ENCODE results near the gene CEP63. TPM values are rescaled to one million over a fixed set of nuclear protein-coding genes. Genes with fewer than 3 reads are reported as not detected.
"Not testable (repeated sequence)": the region's sequence is repeated elsewhere in the genome, so short reads cannot be mapped to it uniquely, and the experiment has no call there.

Gene CEP63
- total RNA-seq, 1 donor = 15.9 TPM

DNA sequence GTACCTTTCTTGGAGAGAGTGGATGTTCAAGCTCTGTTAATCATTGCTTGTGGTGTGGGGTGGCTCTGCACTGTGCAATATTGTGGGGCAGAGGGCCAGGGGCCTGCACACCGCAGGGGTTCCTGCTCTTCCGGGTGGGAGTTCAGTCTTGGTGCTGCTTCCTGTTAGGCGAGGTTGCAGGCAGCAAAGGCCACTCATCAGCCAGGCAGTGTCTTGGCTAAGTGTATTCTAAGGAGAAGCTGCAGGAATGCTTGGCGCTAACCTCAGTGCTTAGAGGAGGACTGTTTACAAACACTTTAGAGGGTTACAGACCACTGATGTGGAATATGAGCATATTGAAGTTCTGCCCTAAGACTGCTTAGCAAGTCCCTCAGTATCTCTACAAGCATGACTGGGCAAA lies 81.7 kb downstream of the CEP63 start:
- no peak for DNase-seq (ENCODE audit: low read depth in 2 of 3, low spot score in 2 of 3)

DNA sequence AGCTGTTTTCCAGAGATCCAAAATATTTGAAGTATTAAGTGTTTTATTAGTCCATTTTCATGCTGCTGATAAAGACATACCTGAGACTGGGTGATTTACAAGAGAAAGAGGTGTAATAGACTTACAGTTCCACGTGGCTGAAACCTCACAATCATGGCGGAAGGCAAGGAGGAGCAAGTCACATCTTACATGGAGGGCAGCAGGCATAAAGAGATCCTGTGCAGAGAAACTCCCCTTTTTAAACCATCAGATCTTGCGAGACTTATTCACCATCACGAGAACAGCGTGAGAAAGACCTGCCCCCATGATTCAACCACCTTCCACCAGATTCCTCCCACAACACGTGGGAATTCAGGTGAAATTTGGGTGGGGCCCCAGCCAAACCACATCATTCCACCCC lies 82.9 kb downstream of the CEP63 start:
- no peak for DNase-seq (ENCODE audit: low read depth in 2 of 3, low spot score in 2 of 3)

- not testable (repeated sequence) for DNase-seq (ENCODE audit: low read depth in 2 of 3, low spot score in 2 of 3)
Measured at GRCh38 chr3:134569899-134570298, 84.0 kb downstream of the CEP63 start.

- DNase-seq (ENCODE audit: low read depth in 2 of 3, low spot score in 2 of 3) = no peak
Measured at GRCh38 chr3:134576426-134576825, 90.6 kb downstream of the CEP63 start.

DNA sequence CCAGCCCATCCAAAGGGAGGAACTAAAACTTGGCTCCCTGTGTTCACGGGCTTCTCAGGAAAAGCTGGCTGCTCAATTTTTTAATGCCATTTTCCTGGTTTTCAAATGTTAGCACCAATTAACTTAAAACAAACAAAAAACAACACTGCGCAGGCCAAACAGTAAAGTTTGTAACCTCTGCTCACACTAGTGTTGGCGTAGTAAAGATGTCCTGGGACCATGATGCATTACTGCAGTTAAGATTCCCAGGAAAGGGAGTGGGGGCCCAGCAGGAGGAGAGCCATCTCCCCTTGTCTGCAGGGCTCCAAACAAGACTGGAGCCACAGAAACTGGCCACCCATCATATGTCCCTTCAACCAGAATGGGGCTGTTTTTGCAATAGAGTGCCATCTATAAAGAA lies 91.0 kb downstream of the CEP63 start:
- no peak for DNase-seq (ENCODE audit: low read depth in 2 of 3, low spot score in 2 of 3)

DNA sequence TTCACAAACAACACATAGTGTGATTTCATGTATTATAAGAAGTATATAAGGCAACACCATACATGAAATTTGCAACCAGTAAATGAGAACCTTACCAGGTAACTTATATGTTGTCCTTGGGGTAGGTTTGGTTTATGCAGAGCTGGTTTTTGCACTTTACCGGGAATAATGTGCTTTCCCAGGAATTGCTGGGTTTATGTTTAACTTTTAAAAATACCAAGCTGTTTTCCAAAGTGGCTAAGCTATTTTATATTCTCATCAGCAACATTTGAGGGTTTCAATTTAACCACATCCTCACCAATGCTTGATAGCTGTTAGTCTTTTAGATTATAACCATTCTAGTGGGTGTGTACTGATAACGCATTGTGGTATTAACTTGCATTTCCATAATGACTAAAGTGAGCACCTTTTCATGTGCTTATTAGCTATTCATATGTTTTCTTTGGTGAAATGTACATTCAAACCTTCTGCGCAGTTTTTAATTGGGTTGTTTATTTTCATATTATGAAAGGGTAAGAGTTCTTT lies 93.3 kb downstream of the CEP63 start:
- no peak for DNase-seq (ENCODE audit: low read depth in 2 of 3, low spot score in 2 of 3)

DNA sequence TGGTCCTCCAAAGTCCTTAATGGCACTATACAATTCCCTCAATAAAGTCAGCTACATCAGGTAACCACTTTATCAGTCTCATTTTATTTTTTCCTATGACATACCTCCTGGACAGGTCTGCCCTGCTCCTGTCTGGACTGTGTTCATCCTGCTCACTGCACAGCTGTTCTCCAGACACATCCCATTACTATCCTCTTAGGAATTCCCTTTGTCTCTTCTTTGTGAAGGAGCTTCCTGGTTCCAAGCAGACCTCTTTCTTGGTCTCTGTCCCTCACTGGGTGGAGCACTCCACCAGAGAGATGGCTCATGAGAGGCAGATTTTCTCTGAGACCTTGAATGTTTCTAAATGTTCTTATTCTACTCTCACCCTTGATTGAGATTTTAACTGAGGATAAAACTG lies 104.9 kb downstream of the CEP63 start:
- DNase-seq (ENCODE audit: low read depth in 2 of 3, low spot score in 2 of 3) = no peak

GRCh38 chr3:134592806-134593205 lies 106.9 kb downstream of the CEP63 start:
- no peak for DNase-seq (ENCODE audit: low read depth in 2 of 3, low spot score in 2 of 3)

GRCh38 chr3:134594331-134594741 lies 108.5 kb downstream of the CEP63 start:
- DNase-seq (ENCODE audit: low read depth in 2 of 3, low spot score in 2 of 3) = no peak

- not testable (repeated sequence) for DNase-seq (ENCODE audit: low read depth in 2 of 3, low spot score in 2 of 3)
Measured at GRCh38 chr3:134594986-134595385, 109.1 kb downstream of the CEP63 start.

DNA sequence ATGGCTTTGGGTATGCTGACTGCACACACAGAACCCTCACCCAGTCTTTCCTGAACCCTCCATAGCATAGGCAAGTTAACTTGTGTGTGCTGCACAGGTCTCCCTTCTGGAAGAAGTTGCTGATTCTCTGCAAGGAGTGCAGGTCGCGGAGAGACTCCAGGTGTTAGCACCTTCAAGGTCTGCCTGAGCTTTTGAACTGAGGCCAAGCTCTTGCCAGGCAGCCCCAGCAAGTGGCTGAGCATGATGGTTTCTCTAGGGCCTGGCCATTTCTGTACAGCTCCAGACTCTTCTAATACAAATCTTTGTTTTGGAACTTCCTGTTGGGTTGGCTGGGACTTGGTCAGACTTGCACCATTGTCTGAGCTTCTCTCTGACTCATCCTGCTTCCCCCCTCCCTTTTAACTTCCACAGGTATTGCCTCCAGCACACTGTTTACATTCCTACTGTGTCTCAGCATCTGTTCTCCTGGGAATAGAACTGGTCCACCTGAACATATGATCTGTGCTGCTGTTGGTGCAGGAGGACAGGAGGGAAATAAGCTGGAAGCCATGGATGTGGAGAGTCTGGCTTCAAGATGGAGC lies 111.6 kb downstream of the CEP63 start:
- DNase-seq (ENCODE audit: low read depth in 2 of 3, low spot score in 2 of 3) = no peak

DNA sequence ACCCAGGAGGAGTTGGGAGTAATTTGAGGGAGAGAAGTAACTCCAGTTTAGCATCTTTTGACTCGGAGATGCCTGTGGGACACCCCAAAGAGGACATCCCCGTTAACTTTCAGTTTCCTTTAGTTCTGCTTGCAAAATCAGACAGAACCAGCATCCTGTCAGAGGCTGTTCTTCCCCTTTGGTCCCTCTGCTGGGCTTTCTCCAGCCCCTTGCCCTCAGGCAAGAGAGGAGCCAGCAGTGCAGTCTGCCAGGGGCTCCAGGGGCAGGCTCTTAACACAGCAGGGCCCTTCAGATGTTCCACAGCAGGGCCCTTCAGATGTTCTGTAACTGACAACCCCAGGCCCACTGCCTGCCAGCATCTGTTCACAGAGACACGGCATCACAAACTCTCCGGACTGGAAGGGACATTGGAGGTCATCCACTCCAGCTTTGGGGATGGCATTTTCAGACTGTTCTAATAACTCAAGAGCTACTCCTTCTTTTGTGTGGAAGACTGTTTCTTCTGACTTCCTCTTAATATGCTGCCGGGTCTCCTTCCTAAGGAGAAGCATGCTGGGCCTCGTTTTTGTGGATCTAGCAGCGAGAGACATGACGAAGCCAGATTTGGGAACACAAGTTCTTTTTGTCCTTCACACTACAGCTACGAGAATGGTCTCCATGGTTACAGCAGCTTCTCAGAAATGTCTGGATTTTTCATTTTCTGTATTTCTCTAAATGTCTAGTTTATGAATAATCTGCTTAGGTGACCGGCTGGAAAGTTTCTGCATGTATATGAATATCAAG lies 113.1 kb downstream of the CEP63 start:
- no peak for DNase-seq (ENCODE audit: low read depth in 2 of 3, low spot score in 2 of 3)

DNA sequence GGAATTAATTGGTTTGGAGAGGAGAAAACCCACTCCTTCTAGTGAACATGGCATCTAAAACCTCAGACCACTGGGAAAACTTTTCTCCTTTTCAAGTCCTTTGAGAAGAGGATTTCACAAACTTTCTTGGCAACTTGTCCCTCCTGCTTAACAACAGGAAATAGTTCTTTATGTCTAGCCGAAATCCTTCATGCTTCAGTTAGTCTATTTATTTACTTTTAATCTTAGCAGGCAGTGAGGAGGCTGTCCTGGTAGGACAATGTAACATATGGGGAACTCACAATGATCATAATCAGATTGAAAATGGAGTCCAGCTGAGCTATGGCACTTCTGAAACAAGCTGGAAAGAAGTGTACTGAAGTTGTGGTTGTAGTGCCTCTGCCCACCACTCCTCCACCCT lies 114.3 kb downstream of the CEP63 start:
- DNase-seq (ENCODE audit: low read depth in 2 of 3, low spot score in 2 of 3) = no peak

DNA sequence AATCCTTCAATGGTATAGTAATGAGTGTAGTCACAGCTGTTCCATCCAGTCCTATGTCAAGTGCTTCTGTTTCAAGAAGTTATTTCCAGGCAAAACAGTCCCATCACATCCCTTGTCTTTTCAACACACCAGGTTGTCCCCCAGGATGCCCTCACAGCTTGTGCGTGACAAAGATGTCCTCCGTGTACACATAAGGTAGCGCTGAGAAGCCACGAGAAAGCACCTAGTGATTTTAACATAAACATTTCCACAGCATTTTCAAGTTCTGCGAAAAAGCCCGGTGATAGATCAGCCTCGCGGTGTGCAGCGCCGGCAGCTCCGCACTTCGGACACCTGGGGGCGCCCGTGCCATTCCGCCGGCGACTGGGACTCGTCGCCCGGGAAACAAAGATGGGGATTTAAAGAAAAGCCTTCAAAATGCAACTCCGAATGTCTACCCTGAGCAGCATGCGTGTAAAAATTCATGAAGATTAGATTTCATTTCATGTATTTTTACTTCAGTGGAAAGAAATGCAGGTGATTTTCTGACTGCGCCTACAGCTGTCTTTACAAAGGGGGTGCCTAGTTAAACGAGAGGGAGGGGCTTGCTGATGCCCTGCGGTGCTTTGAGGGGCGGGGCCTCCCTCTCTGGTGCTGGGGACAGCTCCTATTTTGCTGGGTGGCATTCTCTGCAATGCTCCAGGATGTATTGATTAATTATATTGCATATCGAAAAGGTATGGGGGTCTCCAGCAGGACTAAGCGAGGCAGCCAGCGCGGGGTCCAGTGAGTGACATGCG lies 115.0 kb downstream of the CEP63 start:
- peak in 2 of 3 donors; percentile 63 to 86 for DNase-seq (ENCODE audit: low read depth in 2 of 3, low spot score in 2 of 3)

DNA sequence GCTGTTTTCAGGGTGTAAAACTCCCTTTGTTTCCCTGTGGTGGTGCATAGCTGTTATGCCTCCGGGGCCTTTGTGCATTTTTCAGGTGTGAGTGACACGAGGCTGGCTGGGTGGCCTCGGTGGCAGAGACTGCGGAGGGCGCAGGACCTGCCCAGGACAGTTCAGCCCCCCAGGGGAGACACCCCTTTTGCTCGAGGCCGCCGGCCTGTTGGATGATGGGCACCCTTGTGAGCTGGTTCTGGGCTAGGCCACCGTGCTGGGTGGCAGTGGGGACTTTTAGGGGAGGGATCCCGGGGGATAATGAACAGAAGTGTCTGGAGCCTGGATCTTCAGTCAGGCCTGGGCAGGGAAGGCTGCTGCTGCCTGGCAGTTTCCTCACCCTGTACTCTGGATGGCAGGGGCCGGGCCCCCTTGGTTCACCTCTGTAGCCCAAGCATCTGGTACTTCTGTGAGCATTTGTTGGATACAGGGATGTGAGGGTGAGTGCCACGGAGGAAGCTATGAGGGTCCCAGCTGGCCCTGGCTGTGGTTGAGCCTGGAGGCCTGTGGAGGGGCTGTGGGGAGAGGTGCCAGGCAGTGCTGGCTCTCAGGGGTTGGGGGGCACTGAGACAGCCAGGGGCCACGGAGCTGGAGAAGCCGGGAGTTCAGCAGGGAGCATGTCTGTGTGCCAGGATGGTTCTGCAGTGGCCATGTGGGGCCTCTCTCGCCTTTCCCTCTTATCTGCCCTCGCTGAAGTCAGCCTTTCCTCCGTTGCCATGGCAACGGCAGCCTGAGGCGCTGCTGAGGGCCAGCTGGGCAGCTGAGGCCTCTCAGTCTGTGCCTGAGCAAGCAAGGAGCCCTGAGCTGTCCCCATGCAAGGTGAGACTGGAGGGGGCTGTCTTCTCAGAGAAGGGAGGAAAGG lies 115.9 kb downstream of the CEP63 start:
- no peak for DNase-seq (ENCODE audit: low read depth in 2 of 3, low spot score in 2 of 3)

DNA sequence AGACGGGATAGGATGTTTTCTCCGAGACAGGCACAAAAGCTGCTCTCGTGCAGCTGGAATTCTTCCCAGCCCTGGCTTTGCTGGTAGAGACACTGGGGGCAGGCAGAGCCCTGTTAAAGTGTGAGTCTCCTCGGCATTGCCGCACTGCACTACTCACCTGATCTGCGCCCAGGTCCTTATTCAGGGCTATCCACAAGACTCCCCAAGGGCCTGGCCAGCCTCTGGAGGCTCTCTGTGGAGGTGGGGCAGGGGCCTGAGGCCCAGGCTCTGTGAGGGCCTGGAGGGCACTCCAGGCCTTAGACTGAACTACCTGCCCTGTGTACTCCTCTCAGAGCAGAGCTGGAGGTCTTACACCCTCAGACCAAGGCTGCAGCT lies 116.6 kb downstream of the CEP63 start:
- DNase-seq (ENCODE audit: low read depth in 2 of 3, low spot score in 2 of 3) = no peak

GRCh38 chr3:134603480-134603879 lies 117.6 kb downstream of the CEP63 start:
- DNase-seq (ENCODE audit: low read depth in 2 of 3, low spot score in 2 of 3) = no peak

- no peak for DNase-seq (ENCODE audit: low read depth in 2 of 3, low spot score in 2 of 3)
Measured at GRCh38 chr3:134603956-134604355, 118.1 kb downstream of the CEP63 start.

- no peak for DNase-seq (ENCODE audit: low read depth in 2 of 3, low spot score in 2 of 3)
Measured at GRCh38 chr3:134605556-134605955, 119.7 kb downstream of the CEP63 start.

Data from hematopoietic multipotent progenitor cell (in vitro differentiated cells).